NCI-H82 treated with DMSO at 0.1 percent for 48 hours (cell line): ENCODE measurements around the gene PLAAT5.
A peak's percentile ranks its signal among the peaks of the same experiment; 100 is the strongest.
"Not testable (repeated sequence)": the region's sequence is repeated elsewhere in the genome, so short reads cannot be mapped to it uniquely, and the experiment has no call there.

ENCODE experiments used
- DNase-seq: peaks from one replicate; lab custom pipeline; 2025; ENCODE audit not compliant: unreplicated experiment; lab: John Stamatoyannopoulos, UW

PLAAT5 gene

DNA sequence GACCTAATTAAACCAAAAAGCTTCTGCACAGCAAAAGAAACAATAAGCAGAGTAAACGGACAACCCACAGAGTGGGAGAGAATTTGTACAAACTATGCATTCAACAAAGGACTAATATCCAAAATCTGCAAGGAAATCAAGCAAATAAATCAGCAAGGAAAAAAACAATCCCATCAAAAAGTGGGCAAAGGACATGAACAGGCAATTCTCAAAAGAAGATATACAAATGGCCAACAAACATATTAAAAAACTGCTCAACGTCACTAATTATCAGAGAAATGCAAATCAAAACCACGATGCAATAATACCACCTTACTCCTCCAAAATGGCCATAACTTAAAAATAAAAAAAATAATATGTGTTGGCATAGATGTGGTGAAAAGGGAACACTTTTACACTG is 5.2 kb downstream of the PLAAT5 start:
- no peak for DNase-seq

DNA sequence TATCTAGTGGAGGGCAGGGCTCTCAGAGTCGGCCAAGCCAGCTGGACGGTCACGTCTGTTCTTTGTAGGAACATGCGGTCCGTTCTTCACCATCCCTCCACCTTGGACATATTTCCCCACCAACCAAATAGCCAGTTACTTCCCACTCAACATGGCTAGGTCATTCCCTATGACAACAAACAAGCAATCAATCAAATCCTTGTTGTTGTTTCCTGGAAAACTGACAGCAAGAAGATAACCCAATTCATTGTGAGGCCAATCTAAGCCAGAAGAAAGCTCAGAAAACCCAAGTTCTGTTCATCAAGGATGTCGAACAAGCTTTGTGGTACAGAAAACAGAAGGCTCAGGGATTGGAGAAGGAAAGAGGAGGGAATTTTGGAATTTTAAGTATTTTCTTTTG is 10.9 kb downstream of the PLAAT5 start:
- DNase-seq = no peak

DNA sequence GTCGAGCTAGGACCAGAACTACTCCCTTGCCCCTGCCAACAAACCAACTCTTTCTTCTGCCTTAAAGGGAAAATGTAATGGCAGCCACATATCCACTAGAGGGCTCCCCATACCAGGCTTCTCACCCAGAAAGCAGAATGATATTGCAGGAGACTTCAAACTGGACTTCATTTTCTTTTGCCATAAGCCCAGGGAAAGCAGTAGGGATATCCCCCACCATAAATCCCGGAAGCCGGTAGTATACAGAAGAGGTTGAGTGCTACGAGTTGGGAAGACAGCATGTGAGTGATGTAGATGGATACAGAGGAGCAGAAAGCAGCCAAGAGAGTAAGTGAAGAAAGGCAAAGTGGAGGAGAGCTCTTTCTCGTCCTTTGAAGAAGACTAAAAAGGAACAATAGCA is 12.1 kb downstream of the PLAAT5 start:
- DNase-seq = peak; percentile 31

DNA sequence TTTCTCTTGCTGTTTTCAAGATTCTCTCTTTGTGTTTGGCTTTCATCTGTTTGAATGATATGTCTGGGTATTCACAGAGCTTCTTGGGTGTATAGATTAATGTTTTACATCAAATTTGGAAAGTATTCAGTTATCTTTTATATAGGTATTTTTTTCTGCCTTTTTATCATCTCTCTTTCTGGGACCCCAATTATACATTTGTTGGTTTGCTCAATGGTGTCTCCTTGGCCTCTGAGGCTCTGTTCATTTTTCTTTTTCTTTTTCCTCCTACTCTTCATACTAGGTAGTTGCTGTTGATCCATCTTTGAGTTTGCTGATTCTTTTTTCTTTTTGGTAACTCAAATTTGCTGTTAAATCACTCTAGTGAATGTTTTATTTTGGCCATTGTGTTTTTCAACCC is 14.3 kb downstream of the PLAAT5 start:
- DNase-seq = no peak

DNA sequence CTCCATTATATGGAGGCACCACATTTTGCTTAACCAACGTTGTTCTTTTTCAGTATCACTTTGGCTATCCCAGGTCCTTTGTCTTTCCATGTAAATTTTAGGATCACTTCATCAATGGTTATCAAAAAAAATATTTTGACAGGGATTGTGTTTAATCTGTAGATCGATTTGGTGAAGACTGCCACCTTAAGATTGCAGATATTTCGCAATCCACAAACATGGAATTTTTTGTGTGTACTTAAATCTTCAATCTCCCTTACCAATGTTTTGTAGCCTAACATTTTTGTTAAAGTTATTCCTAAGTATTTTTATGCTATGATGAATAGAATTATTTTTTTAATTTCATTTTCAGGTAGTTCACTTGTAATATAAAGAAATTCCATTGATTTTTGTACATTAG is 18.6 kb downstream of the PLAAT5 start:
- no peak for DNase-seq

DNA sequence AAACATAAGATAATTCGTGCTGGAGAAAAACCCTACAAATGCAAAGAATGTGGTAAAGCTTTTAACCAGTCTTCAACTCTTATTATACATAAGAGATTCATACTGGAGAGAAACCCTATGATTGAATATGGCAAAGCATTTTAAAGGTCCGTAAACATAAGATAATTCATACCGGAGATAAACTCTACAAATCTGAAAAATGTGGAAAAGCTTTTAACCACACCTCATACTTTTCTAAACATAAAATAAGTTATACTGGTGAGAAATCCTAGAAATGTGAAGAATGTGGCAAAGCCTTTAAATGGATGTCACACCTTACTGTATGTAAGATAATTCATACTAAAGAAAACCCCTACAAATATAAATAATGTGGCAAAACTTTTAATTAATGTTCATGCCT is 20.7 kb downstream of the PLAAT5 start:
- no peak for DNase-seq

DNA sequence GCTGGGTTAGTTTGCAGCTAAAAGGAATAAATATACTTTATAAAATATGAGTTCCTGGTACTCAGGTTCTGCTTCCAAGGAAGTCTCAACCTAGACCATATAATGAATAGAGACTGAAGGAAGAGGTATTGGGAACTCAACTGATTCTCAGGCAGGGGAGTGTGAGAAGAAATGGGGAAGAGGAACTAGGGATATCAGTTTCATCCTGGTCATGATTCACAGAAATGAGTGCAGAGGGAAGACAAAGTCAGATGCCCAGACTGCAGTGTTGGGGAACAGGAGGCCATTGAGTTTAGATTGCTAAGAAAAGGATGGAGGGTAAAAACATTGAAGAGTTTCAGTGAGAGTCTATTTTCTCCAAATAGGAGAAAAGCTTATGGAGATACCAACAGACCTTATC is 28.8 kb downstream of the PLAAT5 start:
- no peak for DNase-seq

DNA sequence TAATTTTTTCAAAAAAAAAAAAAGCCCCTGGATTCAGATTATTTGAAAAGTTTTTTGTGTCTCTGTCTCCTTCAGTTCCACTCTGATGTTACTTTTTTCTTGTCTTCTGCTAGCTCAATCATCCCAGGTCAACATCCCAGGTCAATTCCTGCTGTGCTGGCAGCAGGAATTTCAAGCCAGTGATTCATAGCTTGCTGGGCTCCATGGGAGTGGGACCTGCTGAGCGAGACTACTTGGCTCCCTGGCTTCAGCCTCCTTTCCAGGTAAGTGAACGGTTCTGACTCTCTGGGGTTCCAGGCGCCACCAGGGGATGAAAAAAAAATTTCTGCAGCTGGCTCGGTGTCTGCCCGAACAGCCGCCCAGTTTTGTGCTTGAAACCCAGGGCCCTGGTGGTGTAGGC is 31.4 kb downstream of the PLAAT5 start:
- no peak for DNase-seq

DNA sequence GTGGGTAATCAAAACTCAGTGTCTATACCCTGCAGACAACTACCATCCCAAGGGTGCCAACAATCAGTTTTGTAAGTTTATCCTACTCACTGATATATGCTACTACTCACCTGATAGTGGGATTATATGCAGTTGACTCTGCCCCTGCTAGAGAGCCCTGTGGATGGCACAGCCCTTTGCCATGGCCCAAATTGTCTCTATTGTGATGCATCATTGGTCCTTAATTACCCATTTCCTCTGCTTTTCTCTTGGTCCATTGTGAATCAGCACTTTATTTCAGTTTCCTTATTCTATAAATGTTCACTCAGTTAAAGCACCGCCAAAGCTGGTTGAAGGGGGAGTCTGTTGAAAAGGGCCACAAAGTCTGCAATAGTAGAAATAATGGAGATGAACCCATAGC is 42.3 kb downstream of the PLAAT5 start:
- DNase-seq = no peak

DNA sequence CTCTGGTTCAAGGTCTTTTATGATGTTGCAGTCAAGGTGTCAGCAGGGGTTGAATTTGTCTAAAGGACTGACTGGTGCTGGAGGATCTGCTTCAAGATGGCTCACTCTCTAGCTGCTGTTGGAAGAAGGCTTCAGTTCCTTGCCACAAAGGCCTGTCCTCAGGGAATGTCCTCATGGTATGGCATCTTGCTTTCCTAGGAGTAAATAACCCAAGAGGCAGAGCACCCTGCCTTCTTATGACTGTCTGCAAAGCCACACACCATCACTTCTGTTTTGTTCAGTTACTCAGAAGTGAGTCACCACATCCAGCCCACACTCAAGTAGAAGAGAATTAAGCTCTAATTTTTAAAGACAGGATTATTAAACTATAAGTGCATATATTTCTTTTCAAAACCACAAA is 45.2 kb downstream of the PLAAT5 start:
- no peak for DNase-seq

DNA sequence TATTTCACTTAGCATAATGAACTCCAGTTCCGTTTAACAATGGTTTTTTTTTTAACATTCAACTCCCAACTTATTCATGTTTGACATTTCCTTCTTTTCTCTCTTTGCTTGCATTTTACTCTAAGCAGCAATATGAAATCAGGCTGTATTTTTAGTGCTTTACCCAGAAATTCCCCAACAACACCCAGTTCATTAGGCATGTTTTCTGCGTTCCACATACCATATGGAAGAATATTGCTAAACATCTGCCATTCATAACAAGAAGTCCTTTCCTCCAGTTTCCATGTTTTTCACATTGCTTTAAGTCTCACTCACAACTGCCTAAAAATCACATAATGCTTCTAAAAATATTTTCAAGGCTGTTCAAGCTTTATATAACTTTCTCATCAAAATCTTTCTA is 45.8 kb downstream of the PLAAT5 start:
- DNase-seq = no peak

DNA sequence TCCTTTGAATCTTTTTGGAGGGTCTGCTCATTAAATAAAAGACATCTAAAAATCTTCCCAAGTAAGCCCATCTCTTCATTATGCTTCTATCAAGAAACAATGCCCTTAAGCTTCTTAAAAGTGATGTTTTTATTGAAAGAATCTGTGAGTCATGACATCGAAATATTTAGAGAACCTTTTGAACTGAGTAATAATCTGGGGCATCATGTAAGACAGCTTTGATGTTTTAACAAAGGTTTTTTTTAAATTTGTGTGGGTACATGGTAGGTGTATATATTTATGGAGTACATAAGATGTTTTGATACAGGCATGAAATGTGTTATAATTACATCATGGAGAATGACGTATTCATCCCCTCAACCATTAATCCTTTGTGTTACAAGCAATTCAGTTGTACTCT is 46.8 kb downstream of the PLAAT5 start:
- no peak for DNase-seq

DNA sequence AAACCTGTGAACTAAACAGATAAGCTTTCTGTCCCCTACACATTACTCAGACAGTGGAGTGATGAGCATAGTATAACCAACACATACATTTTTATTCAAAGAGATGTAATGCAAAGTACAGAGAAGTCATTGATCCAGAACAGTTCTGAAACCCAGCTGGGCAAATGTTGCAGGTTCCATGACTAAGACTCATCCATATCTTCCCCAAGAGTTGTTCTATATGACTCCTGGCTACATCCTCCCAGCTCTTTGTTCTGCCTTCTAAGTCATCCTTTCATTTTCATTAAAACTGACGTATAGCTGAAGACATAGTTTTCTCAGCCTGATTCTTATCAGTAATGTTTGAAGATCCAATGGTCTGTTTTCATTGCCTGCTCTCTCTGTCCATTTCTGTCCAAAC is 47.3 kb downstream of the PLAAT5 start:
- no peak for DNase-seq

DNA sequence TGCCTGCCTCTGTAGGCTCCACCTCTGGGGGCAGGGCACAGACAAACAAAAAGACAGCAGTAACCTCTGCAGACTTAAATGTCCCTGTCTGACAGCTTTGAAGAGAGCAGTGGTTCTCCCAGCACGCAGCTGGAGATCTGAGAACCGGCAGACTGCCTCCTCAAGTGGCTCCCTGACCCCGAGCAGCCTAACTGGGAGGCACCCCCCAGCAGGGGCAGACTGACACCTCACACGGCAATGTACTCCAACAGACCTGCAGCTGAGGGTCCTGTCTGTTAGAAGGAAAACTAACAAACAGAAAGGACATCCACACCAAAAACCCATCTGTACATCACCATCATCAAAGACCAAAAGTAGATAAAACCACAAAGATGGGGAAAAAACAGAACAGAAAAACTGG is 55.1 kb downstream of the PLAAT5 start:
- not testable (repeated sequence) for DNase-seq

DNA sequence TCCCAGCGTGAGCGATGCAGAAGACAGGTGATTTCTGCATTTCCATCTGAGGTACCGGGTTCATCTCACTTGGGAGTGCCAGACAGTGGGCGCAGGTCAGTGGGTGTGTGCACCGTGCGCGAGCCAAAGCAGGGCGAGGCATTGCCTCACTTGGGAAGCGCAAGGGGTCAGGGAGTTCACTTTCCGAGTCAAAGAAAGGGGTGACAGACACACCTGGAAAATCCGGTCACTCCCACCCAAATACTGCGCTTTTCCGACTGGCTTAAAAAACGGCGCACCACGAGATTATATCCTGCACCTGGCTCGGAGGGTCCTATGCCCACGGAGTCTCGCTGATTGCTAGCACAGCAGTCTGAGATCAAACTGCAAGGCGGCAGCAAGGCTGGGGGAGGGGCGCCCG is 55.6 kb downstream of the PLAAT5 start:
- not testable (repeated sequence) for DNase-seq

DNA sequence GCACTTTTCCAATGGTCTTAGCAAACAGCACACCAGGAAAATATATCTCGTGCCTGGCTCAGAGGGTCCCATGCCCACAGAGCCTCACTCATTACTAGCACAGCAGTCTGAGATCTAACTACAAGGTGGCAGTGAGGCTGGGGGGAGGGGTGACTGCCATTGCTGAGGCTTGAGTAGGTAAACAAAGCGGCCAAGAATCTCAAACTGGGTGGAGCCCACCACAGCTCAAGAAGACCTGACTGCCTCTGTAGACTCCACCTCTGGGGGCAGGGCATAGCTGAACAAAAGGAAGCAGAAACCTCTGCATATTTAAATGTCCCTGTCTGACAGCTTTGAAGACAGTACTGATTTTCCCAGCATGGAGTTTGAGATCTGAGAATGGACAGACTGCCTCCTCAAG is 60.2 kb downstream of the PLAAT5 start:
- DNase-seq = not testable (repeated sequence)

DNA sequence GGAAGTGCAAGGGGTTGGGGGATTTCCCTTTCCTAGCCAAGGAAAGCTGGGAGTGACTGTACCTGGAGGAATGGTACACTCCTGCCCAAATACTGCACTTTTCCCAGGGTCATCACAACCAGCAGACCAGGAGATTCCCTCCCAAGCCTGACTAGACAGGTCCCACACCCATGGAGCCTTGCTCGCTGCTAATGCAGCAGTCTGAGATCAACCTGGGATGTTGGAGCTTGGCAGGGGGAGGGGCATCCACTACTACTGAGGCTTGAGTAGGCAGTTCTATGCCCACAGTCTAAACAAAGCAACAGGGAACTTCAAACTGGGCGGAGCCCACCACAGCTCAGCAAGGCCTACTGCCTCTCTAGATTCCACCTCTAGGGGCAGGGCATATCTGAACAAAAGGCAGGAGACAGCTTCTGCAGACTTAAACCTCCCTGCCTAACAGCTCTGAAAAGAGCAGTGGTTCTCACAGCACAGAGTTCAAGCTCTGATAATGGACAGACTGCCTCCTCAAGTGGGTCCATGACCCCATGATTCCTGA is 62.9 kb downstream of the PLAAT5 start:
- no peak for DNase-seq

DNA sequence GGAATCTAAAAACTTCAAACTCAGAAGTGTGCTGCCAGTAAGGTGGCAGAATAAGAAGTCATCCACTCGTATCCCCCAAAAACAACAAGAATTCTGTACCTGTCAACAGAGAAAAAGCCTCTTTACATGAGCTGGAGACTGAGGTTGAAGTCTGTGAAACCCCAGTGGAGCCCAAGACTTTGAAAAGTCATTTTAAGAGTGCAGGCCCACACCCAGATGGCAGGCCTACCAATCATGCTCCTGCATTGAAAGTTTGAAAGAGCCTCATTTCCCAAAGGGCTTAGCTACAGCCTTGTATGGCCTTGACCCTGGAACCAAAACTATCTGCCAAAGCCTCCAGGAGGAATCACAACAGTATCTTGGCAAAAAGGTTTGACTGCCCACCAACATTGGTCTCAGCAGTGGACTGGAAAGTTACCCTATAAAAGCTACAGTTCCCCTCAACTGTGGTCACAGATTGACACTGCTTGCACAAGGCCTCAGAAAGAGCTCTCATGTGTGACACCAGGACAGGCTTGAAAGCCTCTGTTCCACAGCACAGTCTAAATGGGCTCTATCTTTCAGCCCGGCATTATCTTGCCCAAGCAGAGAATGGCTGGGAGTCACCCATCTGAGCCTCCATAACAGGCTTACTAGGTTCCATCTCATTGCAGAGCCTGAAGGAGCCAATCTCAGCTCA is 73.7 kb downstream of the PLAAT5 start:
- no peak for DNase-seq
